Limb (tissue), 2 donors: ENCODE data around the gene ALDH2.
"Not testable (repeated sequence)": the region's sequence is repeated elsewhere in the genome, so short reads cannot be mapped to it uniquely, and the experiment has no call there.

ENCODE experiments used
- DNase-seq, 2 donors: peaks; one replicate each; pipeline ENCODE4 v3.0.0-alpha.2; 2016; ENCODE audit errors: extremely low spot score in 2 of 2

ALDH2 gene

GRCh38 chr12:111759271-111759670 is 7.5 kb upstream of the ALDH2 start:
- DNase-seq: no peak

GRCh38 chr12:111759991-111760390 is 6.7 kb upstream of the ALDH2 start:
- no peak for DNase-seq

DNA sequence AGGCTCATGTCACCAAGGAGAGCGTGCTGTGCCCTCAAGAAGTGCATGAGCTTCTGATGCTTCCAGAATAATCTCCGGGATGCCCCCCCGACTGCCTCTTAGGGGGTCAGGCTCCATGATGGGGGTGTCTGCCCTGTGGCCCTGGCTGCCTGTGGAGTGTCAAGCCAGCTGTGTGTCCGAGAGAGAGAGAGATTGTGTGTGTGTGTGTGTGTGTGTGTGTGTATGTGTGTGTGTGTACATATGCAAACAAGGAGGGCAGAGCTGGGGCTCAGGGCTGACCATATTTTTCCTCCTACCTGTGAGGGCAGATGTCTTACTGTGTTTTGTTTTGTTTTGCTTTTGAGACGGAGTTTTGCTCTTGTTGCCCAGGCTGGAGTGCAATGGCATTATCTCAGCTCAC is 5.6 kb upstream of the ALDH2 start:
- DNase-seq: no peak

DNA sequence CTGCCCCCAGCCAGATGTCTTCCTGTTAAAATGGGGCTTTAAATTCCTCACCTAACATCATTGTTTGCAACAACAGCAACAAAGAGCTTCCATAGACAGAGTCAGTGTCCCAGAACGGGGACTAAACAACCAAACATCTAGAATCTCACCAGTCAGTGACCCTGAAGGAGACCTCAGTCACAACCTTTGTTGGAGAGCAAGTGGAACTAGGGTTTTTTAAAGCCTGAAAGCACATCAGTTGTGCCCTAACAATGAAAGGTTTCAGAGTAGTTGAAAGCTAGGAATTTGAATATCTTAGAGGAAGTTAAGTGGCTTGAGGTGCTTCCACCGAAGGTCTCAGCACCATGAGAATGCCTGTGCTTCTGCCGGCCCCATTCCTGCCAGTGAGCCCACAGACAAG is 5.0 kb upstream of the ALDH2 start:
- DNase-seq: no peak

GRCh38 chr12:111763552-111763951 is 3.2 kb upstream of the ALDH2 start:
- not testable (repeated sequence) for DNase-seq

- DNase-seq: no peak
Observed at GRCh38 chr12:111764120-111764821, 2.5 kb upstream of the ALDH2 start.

- no peak for DNase-seq
Observed at GRCh38 chr12:111767362-111768158, 827 bp downstream of the ALDH2 start.

GRCh38 chr12:111768159-111768895 is 1.6 kb downstream of the ALDH2 start:
- DNase-seq: no peak

GRCh38 chr12:111769599-111769998 is 2.9 kb downstream of the ALDH2 start:
- DNase-seq: no peak

DNA sequence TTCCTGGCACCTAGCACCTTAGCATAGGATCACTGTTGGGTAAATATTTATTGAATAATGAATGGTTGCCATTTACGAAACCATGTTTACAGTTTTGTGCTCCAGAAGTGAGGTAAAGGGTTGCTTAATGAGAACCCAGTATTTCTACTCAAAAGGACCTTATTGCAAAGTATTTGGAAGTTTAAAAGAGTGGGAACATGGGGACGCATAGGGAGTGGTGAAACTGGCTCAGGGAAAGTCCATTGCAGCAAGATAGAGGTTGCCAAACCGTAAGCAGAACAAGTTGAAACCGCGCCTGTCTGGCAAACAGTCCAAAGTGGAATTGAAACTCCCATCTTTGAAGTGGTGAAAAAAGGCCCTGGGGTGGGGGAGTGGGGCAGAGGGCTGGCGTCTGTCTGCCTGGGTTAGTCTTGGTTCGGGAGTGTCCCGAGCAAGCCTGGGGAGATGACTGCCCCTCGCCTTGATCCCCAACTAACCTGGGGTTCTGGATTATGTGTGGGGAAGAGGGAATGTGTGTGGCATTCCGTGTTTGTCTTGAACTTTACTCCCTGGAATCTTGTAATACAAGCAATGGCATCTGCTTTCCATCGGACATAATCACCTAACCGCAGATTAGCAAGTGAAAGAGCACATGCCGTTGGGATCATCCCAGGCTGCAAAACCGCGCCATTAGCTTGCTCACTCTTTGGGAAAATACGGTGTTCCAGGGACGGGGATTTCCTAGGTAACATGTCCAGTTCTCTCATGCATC is 7.2 kb downstream of the ALDH2 start:
- DNase-seq: peak; percentile 38 to 45

DNA sequence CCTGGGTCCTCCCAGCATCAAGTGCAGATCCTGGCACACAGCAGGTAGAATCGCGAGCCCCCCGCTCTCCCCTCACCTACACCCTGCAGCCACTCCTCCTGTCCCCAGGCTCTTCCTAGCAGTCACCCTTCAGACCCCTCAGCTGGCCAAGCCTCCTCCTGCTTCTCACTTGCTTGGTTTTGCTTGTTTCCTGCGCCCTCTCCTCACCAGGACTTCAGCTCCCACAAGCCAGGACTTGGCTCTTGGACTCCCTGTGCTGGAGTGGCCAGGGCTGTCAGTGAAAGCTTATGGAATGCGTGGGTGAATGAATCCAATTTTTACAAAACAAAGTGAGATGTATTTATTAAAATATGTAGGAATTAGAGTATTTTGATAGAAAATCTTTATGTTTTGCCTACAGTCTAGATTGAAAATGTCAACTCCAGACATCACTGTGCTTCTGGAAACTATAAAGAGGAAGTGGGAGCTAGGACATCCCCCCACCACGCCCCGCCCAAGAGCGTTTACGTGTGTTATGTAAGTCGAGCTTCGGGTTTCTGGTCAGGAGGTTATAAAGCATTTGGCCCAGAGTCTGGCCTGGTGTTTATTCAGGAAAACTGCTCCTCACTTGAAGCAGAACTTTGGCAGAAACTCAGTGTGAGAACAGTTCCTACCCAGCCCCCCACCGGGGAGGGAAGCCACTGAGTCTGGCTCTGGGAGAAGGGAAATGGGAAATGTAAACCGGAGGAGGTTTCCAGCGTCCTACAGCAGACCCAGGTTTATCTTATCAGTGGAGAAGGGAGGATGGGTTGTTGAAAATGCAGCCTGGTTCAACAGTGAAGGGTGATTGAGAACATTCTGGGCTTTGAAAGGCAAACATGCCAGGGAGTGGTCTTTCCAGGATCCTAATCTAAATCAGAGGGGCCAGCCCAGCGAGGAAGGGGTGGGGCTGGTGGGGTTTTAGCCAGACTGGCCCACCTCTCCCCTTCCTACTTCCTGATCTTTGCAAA is 8.8 kb downstream of the ALDH2 start:
- DNase-seq: peak; percentile 77 to 86

- DNase-seq: no peak
Observed at GRCh38 chr12:111776836-111777344, 10.2 kb downstream of the ALDH2 start.

- no peak for DNase-seq
Observed at GRCh38 chr12:111777345-111778045, 10.8 kb downstream of the ALDH2 start.

DNA sequence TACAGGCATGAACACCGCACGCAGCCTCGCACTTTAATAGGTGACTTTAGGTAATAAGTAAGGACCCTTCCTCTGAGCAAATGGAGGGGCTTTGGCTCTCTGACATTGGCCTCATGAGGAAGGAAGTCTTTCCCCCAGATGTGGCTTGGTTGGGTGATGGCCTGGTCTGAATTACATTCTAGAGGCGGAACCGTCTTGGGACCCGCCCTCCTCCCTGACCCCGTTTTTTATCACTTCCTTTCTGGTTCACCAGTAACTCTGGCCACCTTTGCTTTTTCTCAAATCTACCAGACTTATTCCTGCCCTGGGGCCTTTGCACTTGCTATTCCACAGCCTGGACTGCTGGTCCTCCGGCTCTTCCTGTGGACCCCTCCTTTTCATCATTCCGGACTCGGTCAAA is 13.4 kb downstream of the ALDH2 start:
- DNase-seq: no peak

DNA sequence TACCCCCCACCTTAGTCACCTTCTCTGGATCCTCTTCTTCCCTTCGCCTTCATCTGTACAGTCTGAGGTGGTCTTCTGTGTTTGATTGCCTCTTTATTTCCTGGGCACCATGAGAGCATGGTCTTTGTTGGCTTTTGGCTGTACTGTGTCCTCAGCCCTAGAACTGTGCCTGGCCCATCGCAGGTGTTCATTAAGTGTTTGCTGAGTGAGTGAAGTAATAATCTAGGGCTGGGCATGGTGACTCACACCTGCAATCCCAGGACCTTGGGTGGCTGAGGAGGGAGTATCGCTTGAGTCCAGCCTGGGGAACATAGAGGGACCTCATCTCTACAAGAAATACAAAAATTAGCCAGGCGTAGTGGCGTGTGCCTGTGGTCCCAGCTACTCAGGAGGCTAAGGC is 13.9 kb downstream of the ALDH2 start:
- no peak for DNase-seq

DNA sequence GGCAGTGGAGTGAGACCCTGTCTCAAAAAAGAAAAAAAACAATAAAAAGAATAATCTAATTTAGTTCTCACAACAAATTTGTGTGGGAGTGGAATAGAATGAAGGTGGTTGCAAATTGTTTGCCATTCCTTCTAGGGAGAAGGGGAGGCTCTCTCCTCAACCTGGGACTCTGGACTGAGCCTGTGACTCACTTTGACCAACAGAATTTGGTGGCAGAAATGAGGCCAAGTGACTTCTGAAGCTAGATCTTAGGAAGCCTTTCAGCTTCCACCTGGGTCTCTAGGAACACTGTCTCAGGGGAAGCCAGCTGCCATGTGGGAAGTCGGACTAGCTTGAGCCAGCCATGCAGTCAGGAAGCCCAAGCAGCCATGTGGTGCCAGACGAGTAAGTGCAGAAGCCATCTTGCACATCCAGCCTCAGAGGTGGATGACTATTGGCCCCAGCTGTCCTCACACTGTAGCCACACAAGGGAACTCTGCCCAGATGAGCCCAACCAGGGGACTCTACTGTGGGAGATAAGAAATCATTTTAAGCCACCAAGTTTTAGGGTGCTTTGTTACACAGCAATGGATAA is 14.4 kb downstream of the ALDH2 start:
- no peak for DNase-seq

DNA sequence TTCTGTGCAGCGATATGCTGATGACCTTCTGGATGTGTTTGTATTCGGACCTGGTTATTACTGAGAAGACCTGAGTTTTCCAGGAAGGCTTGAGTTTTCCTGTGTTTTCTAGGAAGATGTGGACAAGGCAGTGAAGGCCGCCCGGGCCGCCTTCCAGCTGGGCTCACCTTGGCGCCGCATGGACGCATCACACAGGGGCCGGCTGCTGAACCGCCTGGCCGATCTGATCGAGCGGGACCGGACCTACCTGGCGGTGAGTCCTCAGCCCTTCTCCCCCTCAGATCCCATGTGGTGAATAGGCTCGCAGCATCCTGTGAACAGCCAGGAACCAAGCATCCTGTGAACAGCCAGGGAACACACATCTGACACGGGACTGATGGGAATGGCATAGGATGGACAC is 16.3 kb downstream of the ALDH2 start:
- DNase-seq: no peak

DNA sequence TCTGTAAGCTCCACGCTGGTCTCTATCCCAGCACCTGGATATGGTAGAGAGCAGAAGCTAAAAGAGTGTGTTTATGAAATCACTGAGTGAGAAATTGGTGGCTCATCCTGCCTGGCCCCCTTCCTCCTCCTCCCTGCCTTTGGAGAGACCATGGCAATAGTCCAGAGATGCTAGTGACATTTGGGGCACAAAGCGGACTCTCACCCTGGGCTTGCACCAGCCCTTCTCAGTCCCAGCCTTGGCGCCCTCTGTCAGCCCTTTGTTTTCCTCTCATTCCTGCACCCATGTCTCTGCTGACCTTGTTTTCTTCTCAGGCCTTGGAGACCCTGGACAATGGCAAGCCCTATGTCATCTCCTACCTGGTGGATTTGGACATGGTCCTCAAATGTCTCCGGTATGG is 18.2 kb downstream of the ALDH2 start:
- DNase-seq: no peak

DNA sequence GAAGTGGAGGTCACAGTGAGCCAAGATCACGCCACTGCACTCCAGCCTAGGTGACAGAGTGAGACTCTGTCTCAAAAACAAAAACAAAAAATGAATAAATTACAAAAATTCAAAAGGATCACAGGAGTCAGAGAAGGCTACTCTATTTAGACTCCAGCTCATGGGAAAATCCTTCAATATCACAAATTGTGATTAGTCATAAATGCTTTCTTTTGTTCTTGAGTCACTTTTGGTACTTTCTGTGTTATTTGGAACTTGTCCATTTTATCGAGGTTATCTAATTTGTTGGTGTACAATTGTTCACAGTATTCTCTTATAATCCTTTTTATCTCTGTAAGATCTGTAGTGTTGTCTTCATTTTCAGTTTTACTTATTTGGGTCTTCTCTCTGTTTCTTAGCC is 18.9 kb downstream of the ALDH2 start:
- no peak for DNase-seq
